ENCODE results near the gene MYCN. TPM values are rescaled to one million over a fixed set of nuclear protein-coding genes. Genes with fewer than 3 reads are reported as not detected.

MYCN gene
- polyA plus RNA-seq, 1 of the 3 experiments (the other 2 are of a cell fraction), result 0.03 TPM

DNA sequence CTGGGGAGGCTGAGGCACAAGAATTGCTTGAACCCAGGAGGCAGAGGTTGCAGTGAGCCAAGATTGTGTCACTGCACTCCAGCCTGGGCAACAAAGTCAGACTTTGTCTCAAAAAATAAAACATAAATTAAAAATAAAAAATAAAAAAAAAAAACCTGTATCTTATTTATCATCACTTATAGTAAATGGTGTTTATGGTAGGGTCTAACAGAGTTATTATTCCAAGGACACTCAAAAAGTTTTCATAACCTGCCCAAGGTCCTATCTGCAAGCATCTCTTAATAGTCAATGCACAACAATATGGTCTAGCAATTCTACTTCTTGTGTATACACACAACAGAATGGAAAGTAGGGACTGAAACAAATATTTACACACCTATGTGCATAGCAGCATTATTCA lies 47.3 kb upstream of the MYCN start:
- POLR2A ChIA-PET, result no interaction called here
- Histone ChIP-seq H3K9me2 (no peaks in the 10 kb centered on the region), H3F3A (replicated peaks; ENCODE audit: insufficient read depth) (no peaks in the 10 kb centered on the region), H2AFZ (ENCODE audit: low read depth) (no peak overlapping the region), H3K27ac (ENCODE audit: low read depth in 2 of 2, low read length in 1 of 2) (no peak overlapping the region), H3K27me3 (ENCODE audit: insufficient read depth) (no peaks in the 10 kb centered on the region), H3K4me1 (ENCODE audit: control insufficient read depth in 1 of 2, insufficient read depth in 2 of 2, low read depth in 1 of 2, low read length in 1 of 2) (peaks cover 0 to 39% of the 10 kb centered on the region in 2 experiments; a peak in 1 of 4 replicates), H3K4me3 (ENCODE audit: low read depth in 2 of 2, low read length in 1 of 2) (no peak overlapping the region), H4K20me1 (ENCODE audit: insufficient read depth) (no peaks in the 10 kb centered on the region), H3K79me2 (ENCODE audit: insufficient read depth) (no peaks in the 10 kb centered on the region), H3K9me3 (peaks cover 11% of the 10 kb centered on the region; the same call in 1 of the 2 replicates), H3K9ac (no peak overlapping the region), H3K36me3 (replicated peaks in 1 of 2; ENCODE audit: control insufficient read depth in 1 of 2, insufficient read depth in 2 of 2, low read length in 1 of 2) (no peaks in the 10 kb centered on the region), H3K4me2 (no peak overlapping the region)
- no peak for DNase-seq
- CTCF ChIA-PET, result no interaction called here
- TF ChIP-seq, protein P1, sequence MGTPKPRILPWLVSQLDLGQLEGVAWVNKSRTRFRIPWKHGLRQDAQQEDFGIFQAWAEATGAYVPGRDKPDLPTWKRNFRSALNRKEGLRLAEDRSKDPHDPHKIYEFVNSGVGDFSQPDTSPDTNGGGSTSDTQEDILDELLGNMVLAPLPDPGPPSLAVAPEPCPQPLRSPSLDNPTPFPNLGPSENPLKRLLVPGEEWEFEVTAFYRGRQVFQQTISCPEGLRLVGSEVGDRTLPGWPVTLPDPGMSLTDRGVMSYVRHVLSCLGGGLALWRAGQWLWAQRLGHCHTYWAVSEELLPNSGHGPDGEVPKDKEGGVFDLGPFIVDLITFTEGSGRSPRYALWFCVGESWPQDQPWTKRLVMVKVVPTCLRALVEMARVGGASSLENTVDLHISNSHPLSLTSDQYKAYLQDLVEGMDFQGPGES (IDR thresholded peaks at IDR 0.05; ENCODE audit: low read depth, low read length), result no peak
- TF ChIP-seq JUND (IDR thresholded peaks at IDR 0.05) (no peak), FOSL2 (IDR thresholded peaks at IDR 0.05; ENCODE audit: borderline replicate concordance, low read depth) (no peak), RCOR1 (IDR thresholded peaks at IDR 0.05; ENCODE audit: low read length) (no peak)
- TF ChIP-seq, protein P2, sequence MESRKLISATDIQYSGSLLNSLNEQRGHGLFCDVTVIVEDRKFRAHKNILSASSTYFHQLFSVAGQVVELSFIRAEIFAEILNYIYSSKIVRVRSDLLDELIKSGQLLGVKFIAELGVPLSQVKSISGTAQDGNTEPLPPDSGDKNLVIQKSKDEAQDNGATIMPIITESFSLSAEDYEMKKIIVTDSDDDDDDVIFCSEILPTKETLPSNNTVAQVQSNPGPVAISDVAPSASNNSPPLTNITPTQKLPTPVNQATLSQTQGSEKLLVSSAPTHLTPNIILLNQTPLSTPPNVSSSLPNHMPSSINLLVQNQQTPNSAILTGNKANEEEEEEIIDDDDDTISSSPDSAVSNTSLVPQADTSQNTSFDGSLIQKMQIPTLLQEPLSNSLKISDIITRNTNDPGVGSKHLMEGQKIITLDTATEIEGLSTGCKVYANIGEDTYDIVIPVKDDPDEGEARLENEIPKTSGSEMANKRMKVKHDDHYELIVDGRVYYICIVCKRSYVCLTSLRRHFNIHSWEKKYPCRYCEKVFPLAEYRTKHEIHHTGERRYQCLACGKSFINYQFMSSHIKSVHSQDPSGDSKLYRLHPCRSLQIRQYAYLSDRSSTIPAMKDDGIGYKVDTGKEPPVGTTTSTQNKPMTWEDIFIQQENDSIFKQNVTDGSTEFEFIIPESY (IDR thresholded peaks at IDR 0.05; ENCODE audit: borderline replicate concordance, low read depth), result no peak

DNA sequence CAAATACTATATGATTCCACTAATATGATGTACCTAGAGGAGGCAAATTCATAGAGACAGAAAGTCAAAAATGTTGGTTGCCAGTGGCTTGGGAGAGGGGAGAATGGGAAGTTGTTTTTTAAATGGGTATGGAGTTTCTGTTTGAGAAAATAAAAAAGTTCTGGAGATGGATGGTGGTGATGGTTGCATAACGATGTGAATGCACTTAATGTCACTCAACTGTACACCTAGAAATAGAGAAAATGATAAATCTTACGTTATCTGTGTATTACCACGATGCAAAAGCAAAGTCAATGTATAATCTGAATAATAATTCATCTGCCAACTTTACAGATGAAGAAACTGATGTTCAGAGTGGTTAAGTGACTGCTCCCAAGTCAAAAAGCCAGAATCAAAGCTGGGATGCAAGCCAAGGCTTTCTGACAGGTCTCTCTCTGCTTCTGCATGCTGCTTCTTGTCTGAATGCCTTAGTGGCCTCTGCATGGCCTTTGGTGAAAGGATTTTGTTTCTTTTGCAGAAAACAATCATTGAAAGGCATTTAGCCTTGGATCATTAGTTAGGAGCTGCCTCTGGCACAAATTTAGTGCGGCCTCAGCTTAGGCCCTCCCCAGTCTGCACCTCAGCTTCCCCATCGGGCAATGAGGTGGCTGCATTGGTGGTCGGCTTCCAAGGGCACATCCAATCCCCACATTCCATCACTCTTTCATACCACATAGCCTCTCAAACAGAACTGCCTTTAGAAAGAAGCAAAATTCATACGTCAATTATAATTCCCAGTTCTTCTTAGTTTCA lies 46.5 kb upstream of the MYCN start:
- no peak overlapping the region for H3K4me3 ChIP-seq (ENCODE audit: low read depth in 2 of 2, low read length in 1 of 2)
- ChIA-PET CTCF (interaction anchor here (1.3 kb wide), 1 partner anchor 10 kb away, joined by 3 read pairs; no protein-coding TSS in a partner anchor), POLR2A (no interaction called here)
- 40% methylated on average over 7 of the region's 7 CpGs for WGBS (ENCODE audit: low lambda C conversion rate)
- no peaks in the 10 kb centered on the region for H3K27me3 ChIP-seq (ENCODE audit: insufficient read depth)
- no peak overlapping the region for H3K27ac ChIP-seq (ENCODE audit: low read depth in 2 of 2, low read length in 1 of 2)
- H3K9ac ChIP-seq, result no peak overlapping the region
- H3K4me1 ChIP-seq (ENCODE audit: control insufficient read depth in 1 of 2, insufficient read depth in 2 of 2, low read depth in 1 of 2, low read length in 1 of 2), result peaks cover 0 to 33% of the 10 kb centered on the region in 2 experiments; a peak in 1 of 4 replicates
- TF ChIP-seq, protein P3, sequence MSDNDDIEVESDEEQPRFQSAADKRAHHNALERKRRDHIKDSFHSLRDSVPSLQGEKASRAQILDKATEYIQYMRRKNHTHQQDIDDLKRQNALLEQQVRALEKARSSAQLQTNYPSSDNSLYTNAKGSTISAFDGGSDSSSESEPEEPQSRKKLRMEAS (IDR thresholded peaks at IDR 0.05; ENCODE audit: low read depth), result no peak
- TF ChIP-seq ELF1 (IDR thresholded peaks at IDR 0.05) (no peak), SMC3 (IDR thresholded peaks at IDR 0.05; ENCODE audit: low read depth, low read length) (no peak), FOXM1 (IDR thresholded peaks at IDR 0.05; ENCODE audit: low read depth) (no peak), NRF1 (IDR thresholded peaks at IDR 0.05; ENCODE audit: low read depth, low read length) (no peak), JUND (IDR thresholded peaks at IDR 0.05) (no peak), YY1 (IDR thresholded peaks at IDR 0.05; ENCODE audit: low read depth) (no peak), POLR2AphosphoS5 (IDR thresholded peaks at IDR 0.05; ENCODE audit: low read depth, low read length) (no peak), MEF2A (IDR thresholded peaks at IDR 0.05; ENCODE audit: borderline replicate concordance, low read depth) (no peak), GABPA (IDR thresholded peaks at IDR 0.05; ENCODE audit: low read depth) (no peak), SIN3A (IDR thresholded peaks at IDR 0.05; ENCODE audit: borderline replicate concordance, low read depth, low read length) (no peak)
- TF ChIP-seq, protein P4, sequence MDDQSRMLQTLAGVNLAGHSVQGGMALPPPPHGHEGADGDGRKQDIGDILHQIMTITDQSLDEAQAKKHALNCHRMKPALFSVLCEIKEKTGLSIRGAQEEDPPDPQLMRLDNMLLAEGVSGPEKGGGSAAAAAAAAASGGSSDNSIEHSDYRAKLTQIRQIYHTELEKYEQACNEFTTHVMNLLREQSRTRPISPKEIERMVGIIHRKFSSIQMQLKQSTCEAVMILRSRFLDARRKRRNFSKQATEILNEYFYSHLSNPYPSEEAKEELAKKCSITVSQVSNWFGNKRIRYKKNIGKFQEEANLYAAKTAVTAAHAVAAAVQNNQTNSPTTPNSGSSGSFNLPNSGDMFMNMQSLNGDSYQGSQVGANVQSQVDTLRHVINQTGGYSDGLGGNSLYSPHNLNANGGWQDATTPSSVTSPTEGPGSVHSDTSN (IDR thresholded peaks at IDR 0.05), result no peak
- TF ChIP-seq, protein P5, sequence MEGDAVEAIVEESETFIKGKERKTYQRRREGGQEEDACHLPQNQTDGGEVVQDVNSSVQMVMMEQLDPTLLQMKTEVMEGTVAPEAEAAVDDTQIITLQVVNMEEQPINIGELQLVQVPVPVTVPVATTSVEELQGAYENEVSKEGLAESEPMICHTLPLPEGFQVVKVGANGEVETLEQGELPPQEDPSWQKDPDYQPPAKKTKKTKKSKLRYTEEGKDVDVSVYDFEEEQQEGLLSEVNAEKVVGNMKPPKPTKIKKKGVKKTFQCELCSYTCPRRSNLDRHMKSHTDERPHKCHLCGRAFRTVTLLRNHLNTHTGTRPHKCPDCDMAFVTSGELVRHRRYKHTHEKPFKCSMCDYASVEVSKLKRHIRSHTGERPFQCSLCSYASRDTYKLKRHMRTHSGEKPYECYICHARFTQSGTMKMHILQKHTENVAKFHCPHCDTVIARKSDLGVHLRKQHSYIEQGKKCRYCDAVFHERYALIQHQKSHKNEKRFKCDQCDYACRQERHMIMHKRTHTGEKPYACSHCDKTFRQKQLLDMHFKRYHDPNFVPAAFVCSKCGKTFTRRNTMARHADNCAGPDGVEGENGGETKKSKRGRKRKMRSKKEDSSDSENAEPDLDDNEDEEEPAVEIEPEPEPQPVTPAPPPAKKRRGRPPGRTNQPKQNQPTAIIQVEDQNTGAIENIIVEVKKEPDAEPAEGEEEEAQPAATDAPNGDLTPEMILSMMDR (IDR thresholded peaks at IDR 0.05), result no peak
- TF ChIP-seq, protein P6, sequence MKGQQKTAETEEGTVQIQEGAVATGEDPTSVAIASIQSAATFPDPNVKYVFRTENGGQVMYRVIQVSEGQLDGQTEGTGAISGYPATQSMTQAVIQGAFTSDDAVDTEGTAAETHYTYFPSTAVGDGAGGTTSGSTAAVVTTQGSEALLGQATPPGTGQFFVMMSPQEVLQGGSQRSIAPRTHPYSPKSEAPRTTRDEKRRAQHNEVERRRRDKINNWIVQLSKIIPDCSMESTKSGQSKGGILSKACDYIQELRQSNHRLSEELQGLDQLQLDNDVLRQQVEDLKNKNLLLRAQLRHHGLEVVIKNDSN (IDR thresholded peaks at IDR 0.05; ENCODE audit: borderline replicate concordance, low read depth), result no peak
- no peaks in the 10 kb centered on the region for H3K79me2 ChIP-seq (ENCODE audit: insufficient read depth)
- H3K9me3 ChIP-seq, result peaks cover 14% of the 10 kb centered on the region; the same call in 1 of the 2 replicates
- DNase-seq, result no peak
- no peaks in the 10 kb centered on the region for H4K20me1 ChIP-seq (ENCODE audit: insufficient read depth)
- H2AFZ ChIP-seq (ENCODE audit: low read depth), result no peak overlapping the region
- no peaks in the 10 kb centered on the region for H3F3A ChIP-seq (replicated peaks; ENCODE audit: insufficient read depth)
- no peaks in the 10 kb centered on the region for H3K9me2 ChIP-seq
- no peak overlapping the region for H3K4me2 ChIP-seq
- no peaks in the 10 kb centered on the region for H3K36me3 ChIP-seq (replicated peaks in 1 of 2; ENCODE audit: control insufficient read depth in 1 of 2, insufficient read depth in 2 of 2, low read length in 1 of 2)
